CD4-positive, alpha-beta T cell (primary cell): ENCODE measurements around the gene AKAP5. TPM values are rescaled to one million over a fixed set of nuclear protein-coding genes. Genes with fewer than 3 reads are reported as not detected.

Source experiments
- ATAC-seq: fragments of 200-7000 bp; cut with Tn5 transposase; one replicate; pipeline ENCODE4 v1.10.0; 2022; ENCODE audit warnings: mild to moderate bottlenecking; ENCODE audit not compliant: poor library complexity
- CTCF ChIA-PET: fragments of 350-600 bp; sonication (Branson Sonifier 250); formaldehyde crosslinking; loops from one replicate; lab custom pipeline; 2021; ENCODE audit warnings: antibody characterized with exemption, inconsistent platforms; lab: Charles Lee
- POLR2A ChIA-PET: fragments of 350-600 bp; sonication (Branson Sonifier 250); formaldehyde crosslinking; loops from one replicate; lab custom pipeline; 2021; ENCODE audit warnings: antibody characterized with exemption, inconsistent platforms; lab: Charles Lee
- DNase-seq, 14 experiments: peaks; one replicate each; pipeline ENCODE4 v3.0.0-alpha.2; 2013 to 2020; ENCODE audit warnings: mixed read lengths in 2 of 14
- H3K27ac ChIP-seq, 2 donors: one replicate each; pipeline versions ENCODE4 v1.5.1 to v1.7.0; 2013; ENCODE audit warnings: low read length in 2 of 2, low read depth in 1 of 2, mild to moderate bottlenecking in 1 of 2
- H3K27me3 ChIP-seq, 2 experiments: 1 replicate in 1 of 2; 2 replicates in 1 of 2; pipeline versions ENCODE4 v1.6.1 to v1.7.0; 2013; ENCODE audit warnings: low read length in 2 of 2, control low read depth in 1 of 2, mild to moderate bottlenecking in 1 of 2, moderate library complexity in 1 of 2; ENCODE audit not compliant: insufficient read depth in 2 of 2, control insufficient read depth in 1 of 2
- H3K36me3 ChIP-seq: one replicate; pipeline ENCODE4 v1.6.1; 2013; ENCODE audit warnings: low read length, control low read depth; ENCODE audit not compliant: insufficient read depth
- H3K4me1 ChIP-seq: one replicate; pipeline ENCODE4 v1.6.1; 2013; ENCODE audit warnings: low read length, control low read depth; ENCODE audit not compliant: insufficient read depth
- H3K4me3 ChIP-seq: one replicate; pipeline ENCODE4 v1.5.1; 2013; ENCODE audit warnings: mild to moderate bottlenecking, low read length, moderate library complexity
- H3K9me3 ChIP-seq, 2 experiments: 1 replicate in 1 of 2; 2 replicates in 1 of 2; pipeline versions ENCODE4 v1.6.1 to v1.7.0; 2013; ENCODE audit warnings: low read length in 2 of 2, mild to moderate bottlenecking in 2 of 2, control low read depth in 1 of 2, moderate library complexity in 1 of 2; ENCODE audit not compliant: control insufficient read depth in 1 of 2, insufficient read depth in 1 of 2
- H3K27ac Mint-ChIP-seq: one replicate; pipeline ENCODE4 v1.8.0; 2020; ENCODE audit warnings: mixed read lengths
- H3K27me3 Mint-ChIP-seq: one replicate; pipeline ENCODE4 v1.8.0; 2021; ENCODE audit warnings: mixed read lengths
- H3K36me3 Mint-ChIP-seq: one replicate; pipeline ENCODE4 v1.8.0; 2021; ENCODE audit warnings: low read depth, mixed read lengths
- H3K4me1 Mint-ChIP-seq: one replicate; pipeline ENCODE4 v1.8.0; 2021; ENCODE audit warnings: low read depth, mixed read lengths
- H3K4me3 Mint-ChIP-seq: one replicate; pipeline ENCODE4 v1.8.0; 2020; ENCODE audit warnings: mild to moderate bottlenecking, mixed read lengths
- H3K9me3 Mint-ChIP-seq: one replicate; pipeline ENCODE4 v1.8.0; 2020; ENCODE audit warnings: mixed read lengths
- intact Hi-C, 2 experiments: fragments of 100-400 bp; cut with DNase I in 1 of 2; cut with micrococcal nuclease in 1 of 2; formaldehyde crosslinking; loops; one replicate each; pipeline versions ENCODE4 v1.15.1 to v1.9.0; 2023 to 2025; cut with DNase I, micrococcal nuclease
- total RNA-seq, 174 experiments: library from RNA in 2 of 174; stranded (reverse) in 2 of 174; gene quantifications; one replicate each; pipeline ENCODE4 v1.2.3 and lab custom pipeline; 2021 to 2026
- TF ChIP-seq, protein P1 (sequence below): fragments of 200-600 bp; IDR thresholded peaks from one replicate; pipeline ENCODE4 v1.8.0; 2022; ENCODE audit warnings: antibody characterized with exemption, mild to moderate bottlenecking

Gene AKAP5
- total RNA-seq, 2 experiments from 2014 or later, result 0.49 to 0.50 TPM

DNA sequence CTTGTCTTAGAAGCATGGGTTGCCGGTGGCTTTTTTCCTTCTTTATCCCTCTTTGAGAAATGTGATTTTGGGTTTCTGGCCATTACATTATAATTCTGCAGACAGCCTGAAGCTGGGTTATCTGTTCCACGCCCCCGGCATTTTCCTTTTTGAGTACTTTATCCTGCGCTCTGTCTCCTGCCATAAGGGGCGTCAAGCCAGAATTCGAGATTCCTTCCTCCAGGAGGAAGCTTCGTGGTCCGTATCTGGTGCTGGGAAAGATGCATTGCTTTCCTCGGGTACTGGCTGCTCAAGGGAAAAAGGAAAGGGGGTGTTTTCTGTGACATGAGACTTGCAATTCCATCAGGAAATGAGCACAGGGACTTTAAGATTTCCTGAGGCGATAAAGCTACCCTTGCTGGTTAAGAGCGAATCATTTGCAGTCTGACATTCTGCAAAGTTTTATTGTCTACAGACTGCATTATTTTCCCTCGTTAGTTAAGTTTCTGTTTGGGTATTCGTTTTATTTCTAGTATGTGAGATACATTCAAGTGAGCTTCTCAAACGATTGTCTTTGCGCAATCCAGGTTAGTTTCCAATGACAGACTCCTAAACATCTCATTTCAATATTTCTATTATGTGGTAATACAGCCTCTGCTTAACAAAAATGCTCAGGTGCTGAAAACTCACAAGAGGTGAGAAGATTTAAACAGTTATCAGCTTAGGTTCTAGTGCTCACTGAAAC lies 694 bp downstream of the AKAP5 start:
- Histone ChIP-seq H3K4me3 (peak overlapping the region; percentile 70), H3K4me1 (peaks cover 12% of the 10 kb centered on the region), H3K9me3 (no peaks in the 10 kb centered on the region), H3K27me3 (no peaks in the 10 kb centered on the region), H3K27ac (no peak overlapping the region), H3K36me3 (peaks cover 2% of the 10 kb centered on the region)
- TF ChIP-seq, protein P1, sequence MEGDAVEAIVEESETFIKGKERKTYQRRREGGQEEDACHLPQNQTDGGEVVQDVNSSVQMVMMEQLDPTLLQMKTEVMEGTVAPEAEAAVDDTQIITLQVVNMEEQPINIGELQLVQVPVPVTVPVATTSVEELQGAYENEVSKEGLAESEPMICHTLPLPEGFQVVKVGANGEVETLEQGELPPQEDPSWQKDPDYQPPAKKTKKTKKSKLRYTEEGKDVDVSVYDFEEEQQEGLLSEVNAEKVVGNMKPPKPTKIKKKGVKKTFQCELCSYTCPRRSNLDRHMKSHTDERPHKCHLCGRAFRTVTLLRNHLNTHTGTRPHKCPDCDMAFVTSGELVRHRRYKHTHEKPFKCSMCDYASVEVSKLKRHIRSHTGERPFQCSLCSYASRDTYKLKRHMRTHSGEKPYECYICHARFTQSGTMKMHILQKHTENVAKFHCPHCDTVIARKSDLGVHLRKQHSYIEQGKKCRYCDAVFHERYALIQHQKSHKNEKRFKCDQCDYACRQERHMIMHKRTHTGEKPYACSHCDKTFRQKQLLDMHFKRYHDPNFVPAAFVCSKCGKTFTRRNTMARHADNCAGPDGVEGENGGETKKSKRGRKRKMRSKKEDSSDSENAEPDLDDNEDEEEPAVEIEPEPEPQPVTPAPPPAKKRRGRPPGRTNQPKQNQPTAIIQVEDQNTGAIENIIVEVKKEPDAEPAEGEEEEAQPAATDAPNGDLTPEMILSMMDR, result no peak
- intact Hi-C loops, result no loop called here
- peaks cover 2% of the 10 kb centered on the region for H3K36me3 Mint-ChIP-seq
- POLR2A ChIA-PET, result interaction anchor here (0.6 to 2.9 kb wide), 7 partner anchors 10 to 924 kb away, joined by 3 to 16 read pairs (median 5); partner anchors contain the start of genes MTHFD1 and ZBTB1
- DNase-seq, result peak in 2 of 14 experiments; percentile 13 to 14
- H3K27ac Mint-ChIP-seq, result peak overlapping the region; percentile 43
- ATAC-seq, result no peak
- CTCF ChIA-PET, result interaction anchor here (0.6 to 1.4 kb wide), 5 partner anchors 10 to 198 kb away, joined by 3 to 4 read pairs (median 3); partner anchors contain the start of gene HSPA2
- no peaks in the 10 kb centered on the region for H3K9me3 Mint-ChIP-seq
- no peaks in the 10 kb centered on the region for H3K27me3 Mint-ChIP-seq
- peak overlapping the region; percentile 92 for H3K4me3 Mint-ChIP-seq
- H3K4me1 Mint-ChIP-seq, result peaks cover 50% of the 10 kb centered on the region

DNA sequence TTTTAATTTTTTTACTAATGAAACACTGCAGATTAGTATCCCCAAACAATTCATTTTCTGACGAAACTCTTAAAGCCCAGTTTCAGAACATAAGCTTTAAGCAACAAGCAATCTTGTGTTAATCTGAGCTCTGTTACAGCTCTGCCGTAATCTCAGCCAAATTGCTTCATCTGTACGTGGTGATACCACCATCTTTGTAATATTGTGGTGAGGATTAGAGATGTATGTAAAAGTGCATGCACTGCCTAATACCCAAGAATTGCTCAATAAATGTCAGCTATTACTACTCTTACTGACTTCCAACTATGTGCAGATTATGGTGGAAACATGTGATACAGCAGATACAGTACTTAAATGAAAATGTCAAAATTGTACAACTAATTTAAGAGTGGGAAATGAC lies 1.8 kb downstream of the AKAP5 start:
- Mint-ChIP-seq H3K27me3 (no peaks in the 10 kb centered on the region), H3K4me1 (peaks cover 59% of the 10 kb centered on the region), H3K27ac (no peak overlapping the region), H3K9me3 (no peaks in the 10 kb centered on the region), H3K36me3 (peaks cover 5% of the 10 kb centered on the region), H3K4me3 (peak overlapping the region; percentile 57)
- CTCF ChIA-PET, result interaction anchor here (1.0 to 1.4 kb wide), 3 partner anchors 37 to 73 kb away, joined by 3 to 4 read pairs (median 4); partner anchors contain the start of gene HSPA2
- intact Hi-C loops, result no loop called here
- Histone ChIP-seq H3K4me1 (peaks cover 12% of the 10 kb centered on the region), H3K36me3 (peaks cover 4% of the 10 kb centered on the region), H3K9me3 (no peaks in the 10 kb centered on the region), H3K4me3 (no peak overlapping the region), H3K27me3 (no peaks in the 10 kb centered on the region), H3K27ac (no peak overlapping the region)
- DNase-seq (no peak), ATAC-seq (no peak)
- TF ChIP-seq, protein P1, result no peak
- POLR2A ChIA-PET, result interaction anchor here (2.9 kb wide), 1 partner anchor 35 kb away, joined by 16 read pairs; no protein-coding TSS in a partner anchor

DNA sequence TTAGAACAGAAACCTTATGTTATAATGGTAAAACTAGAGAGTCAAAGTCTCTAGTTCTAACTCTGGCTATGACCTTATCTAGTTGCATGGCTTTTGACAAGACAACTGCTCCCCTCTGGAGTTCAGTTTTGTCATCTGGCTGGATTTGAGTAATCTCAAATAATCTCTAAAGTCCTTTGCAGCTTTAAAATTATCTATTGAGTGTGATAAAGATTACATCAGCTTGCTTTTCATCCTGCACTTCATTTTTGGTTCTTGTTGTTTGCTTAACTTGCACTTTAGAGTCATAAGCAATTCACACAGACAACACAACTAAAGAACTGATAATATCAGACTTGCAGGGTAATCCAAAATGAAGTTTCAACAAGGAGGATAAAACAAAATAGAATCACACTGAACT lies 2.3 kb downstream of the AKAP5 start:
- TF ChIP-seq, protein P1, result no peak
- Mint-ChIP-seq H3K4me1 (peaks cover 60% of the 10 kb centered on the region), H3K27ac (no peak overlapping the region), H3K27me3 (no peaks in the 10 kb centered on the region), H3K4me3 (peak overlapping the region; percentile 57), H3K36me3 (peaks cover 5% of the 10 kb centered on the region), H3K9me3 (no peaks in the 10 kb centered on the region)
- DNase-seq (no peak), ATAC-seq (no peak)
- Histone ChIP-seq H3K9me3 (no peaks in the 10 kb centered on the region), H3K4me1 (peaks cover 12% of the 10 kb centered on the region), H3K27me3 (no peaks in the 10 kb centered on the region), H3K4me3 (no peak overlapping the region), H3K27ac (no peak overlapping the region), H3K36me3 (peaks cover 2% of the 10 kb centered on the region)
- intact Hi-C loops, result no loop called here
- ChIA-PET CTCF (interaction anchor here (1.0 to 1.4 kb wide), 2 partner anchors 43 to 73 kb away, joined by 3 to 4 read pairs; partner anchors contain the start of gene HSPA2), POLR2A (interaction anchor here (2.9 kb wide), 1 partner anchor 34 kb away, joined by 16 read pairs; no protein-coding TSS in a partner anchor)
